NT2/D1 (cell line): ENCODE data around the gene ZNF565.

ENCODE experiments used
- SUZ12 ChIP-seq: IDR thresholded peaks from 2 replicates; pipeline ENCODE4 v1.6.1; 2011; ENCODE audit not compliant: insufficient read length, insufficient read depth; ENCODE audit errors: extremely low read depth
- YY1 ChIP-seq: IDR thresholded peaks from 2 replicates; pipeline ENCODE4 v1.6.1; 2011; ENCODE audit not compliant: insufficient read length, insufficient read depth
- ZNF274 ChIP-seq: IDR thresholded peaks from 2 replicates; pipeline ENCODE4 v1.6.1; 2011; ENCODE audit warnings: mild to moderate bottlenecking, low read depth, low read length

DNA sequence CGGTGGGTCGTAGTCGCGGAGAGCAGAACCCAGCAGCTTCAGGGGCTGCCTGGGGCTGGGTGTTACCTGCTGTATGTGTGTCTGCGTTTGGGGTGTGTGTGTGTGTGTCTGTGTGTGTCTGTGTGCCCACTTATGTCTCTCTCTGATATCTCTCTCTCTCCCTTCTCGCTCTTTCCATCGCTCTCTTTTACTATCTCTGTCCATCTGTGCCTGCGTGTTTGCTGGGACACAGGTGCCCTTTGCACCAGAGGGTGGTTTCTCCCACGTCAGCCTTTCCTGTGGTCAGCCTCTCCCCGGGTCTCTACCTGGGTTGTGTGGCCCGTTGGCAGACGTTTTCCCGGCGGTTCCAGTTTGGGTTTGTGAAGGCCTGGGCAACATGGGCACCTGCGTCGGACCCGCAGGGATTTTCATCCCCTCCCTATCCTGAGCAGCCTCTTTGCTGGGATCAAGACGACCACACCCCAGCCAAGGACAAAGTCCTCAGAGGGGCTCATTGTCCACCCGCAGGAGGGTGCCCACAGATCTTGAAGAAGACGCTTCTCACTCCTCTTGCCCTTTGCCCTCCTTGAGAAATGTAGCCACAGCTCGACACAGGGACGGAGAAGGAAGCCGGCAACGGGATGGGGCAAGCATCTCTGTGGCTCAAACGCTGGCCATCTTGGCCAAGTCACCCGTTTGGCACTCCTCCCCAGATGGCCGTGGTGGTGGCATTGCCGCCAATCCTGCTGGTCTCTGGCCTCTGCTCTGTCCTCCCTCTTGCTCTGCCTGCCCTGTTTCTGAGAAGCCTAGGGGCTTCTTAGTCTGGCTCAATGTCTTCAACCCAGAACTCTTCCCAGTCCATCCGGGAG lies 43.8 kb upstream of the ZNF565 start:
- TF ChIP-seq YY1 (no peak), ZNF274 (no peak), SUZ12 (no peak)
